22Rv1 (cell line): ENCODE data around the gene CSF1R.

ENCODE experiments used
- ZFX ChIP-seq: fragments of 450-650 bp; IDR thresholded peaks from 2 replicates; pipeline ENCODE4 v1.6.1; 2017; ENCODE audit warnings: antibody characterized with exemption, borderline replicate concordance
- TF ChIP-seq, protein P1 (sequence below): fragments of 450-650 bp; IDR thresholded peaks from 2 replicates; pipeline ENCODE4 v1.5.1; 2017; ENCODE audit warnings: mild to moderate bottlenecking

DNA sequence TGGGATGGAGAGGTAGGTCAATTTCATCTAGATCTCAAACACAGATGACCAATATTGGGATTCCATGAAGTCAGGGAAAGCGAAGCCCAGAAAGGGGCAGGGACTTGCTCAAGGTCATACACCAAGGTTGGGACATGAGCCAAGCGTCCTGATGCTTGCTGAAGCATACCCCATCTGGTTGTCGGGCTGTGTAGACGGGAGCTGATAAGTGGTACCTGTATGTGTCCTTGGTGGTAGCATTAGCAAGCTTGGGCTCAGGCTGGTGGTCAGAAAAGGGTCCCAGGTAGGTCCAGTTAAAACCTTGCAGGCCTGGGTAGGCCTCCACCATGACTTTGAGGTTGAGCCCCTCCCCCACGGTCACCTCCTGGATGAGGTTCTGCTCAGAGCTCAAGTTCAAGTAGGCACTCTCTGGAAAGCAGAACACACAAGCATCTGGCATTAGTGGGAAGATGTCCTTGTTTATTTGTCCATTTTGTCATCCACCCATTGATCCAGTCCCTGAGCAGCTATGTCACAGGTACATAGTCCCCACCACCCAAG, 13.2 kb downstream of the CSF1R start:
- TF ChIP-seq, protein P1, sequence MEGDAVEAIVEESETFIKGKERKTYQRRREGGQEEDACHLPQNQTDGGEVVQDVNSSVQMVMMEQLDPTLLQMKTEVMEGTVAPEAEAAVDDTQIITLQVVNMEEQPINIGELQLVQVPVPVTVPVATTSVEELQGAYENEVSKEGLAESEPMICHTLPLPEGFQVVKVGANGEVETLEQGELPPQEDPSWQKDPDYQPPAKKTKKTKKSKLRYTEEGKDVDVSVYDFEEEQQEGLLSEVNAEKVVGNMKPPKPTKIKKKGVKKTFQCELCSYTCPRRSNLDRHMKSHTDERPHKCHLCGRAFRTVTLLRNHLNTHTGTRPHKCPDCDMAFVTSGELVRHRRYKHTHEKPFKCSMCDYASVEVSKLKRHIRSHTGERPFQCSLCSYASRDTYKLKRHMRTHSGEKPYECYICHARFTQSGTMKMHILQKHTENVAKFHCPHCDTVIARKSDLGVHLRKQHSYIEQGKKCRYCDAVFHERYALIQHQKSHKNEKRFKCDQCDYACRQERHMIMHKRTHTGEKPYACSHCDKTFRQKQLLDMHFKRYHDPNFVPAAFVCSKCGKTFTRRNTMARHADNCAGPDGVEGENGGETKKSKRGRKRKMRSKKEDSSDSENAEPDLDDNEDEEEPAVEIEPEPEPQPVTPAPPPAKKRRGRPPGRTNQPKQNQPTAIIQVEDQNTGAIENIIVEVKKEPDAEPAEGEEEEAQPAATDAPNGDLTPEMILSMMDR = no peak
- no peak for TF ChIP-seq ZFX
